Liver (tissue), 3 donors: ENCODE measurements around the gene BLTP3A.

Experiments
- CTCF ChIP-seq: fragments of 150-350 bp; IDR thresholded peaks from 2 replicates; pipeline ENCODE4 v1.5.1; 2017; ENCODE audit warnings: improper control_type of control experiment, low read depth, low read length; ENCODE audit not compliant: missing input control
- NR2F2 ChIP-seq: IDR thresholded peaks from 2 replicates; pipeline ENCODE4 v1.6.1; 2016; ENCODE audit warnings: antibody characterized with exemption
- REST ChIP-seq: IDR thresholded peaks from 2 replicates; pipeline ENCODE4 v1.6.1; 2016; ENCODE audit warnings: antibody characterized with exemption, mild to moderate bottlenecking
- RXRA ChIP-seq, 2 donors: IDR thresholded peaks; 2 replicates each; pipeline ENCODE4 v1.6.1; 2017 to 2018; ENCODE audit warnings: antibody characterized with exemption in 2 of 2, mild to moderate bottlenecking in 1 of 2
- SP1 ChIP-seq: IDR thresholded peaks from 2 replicates; pipeline ENCODE4 v1.6.1; 2018; ENCODE audit warnings: antibody characterized with exemption, mild to moderate bottlenecking
- YY1 ChIP-seq: IDR thresholded peaks from 2 replicates; pipeline ENCODE4 v1.6.1; 2016; ENCODE audit warnings: antibody characterized with exemption, mild to moderate bottlenecking
- ZBTB33 ChIP-seq: IDR thresholded peaks from 2 replicates; pipeline ENCODE4 v1.6.1; 2016; ENCODE audit warnings: antibody characterized with exemption
- donor health status: healthy.
- donor health status: healthy.

GRCh38 chr6:34760108-34760507, 31.8 kb upstream of the BLTP3A start:
- TF ChIP-seq CTCF (no peak), RXRA (IDR thresholded peaks at IDR 0.05) (no peak), SP1 (no peak), YY1 (no peak), REST (no peak), NR2F2 (no peak), ZBTB33 (no peak)
